Activated B cell treated with CpG ODN at 0.5 μM for 24 hours (primary cell): ENCODE measurements around the gene ZNF316. TPM values are rescaled to one million over a fixed set of nuclear protein-coding genes. Genes with fewer than 3 reads are reported as not detected.

Source experiments
- ATAC-seq: fragments of 200-7000 bp; cut with Tn5 transposase; one replicate; pipeline ENCODE4 v1.10.0; 2021; ENCODE audit warnings: low read depth, mild to moderate bottlenecking, moderate library complexity
- CTCF ChIA-PET: fragments of 350-600 bp; sonication (Branson Sonifier 250); formaldehyde crosslinking; loops from one replicate; lab custom pipeline; 2021; ENCODE audit warnings: antibody characterized with exemption; lab: Charles Lee
- POLR2A ChIA-PET: fragments of 350-600 bp; sonication (Branson Sonifier 250); formaldehyde crosslinking; loops from one replicate; lab custom pipeline; 2021; ENCODE audit warnings: antibody characterized with exemption; lab: Charles Lee
- DNase-seq: peaks from one replicate; pipeline ENCODE4 v3.0.0; 2022
- H3K27ac Mint-ChIP-seq: one replicate; pipeline ENCODE4 v1.8.0; 2020; ENCODE audit warnings: mixed read lengths
- H3K27me3 Mint-ChIP-seq: one replicate; pipeline ENCODE4 v1.8.0; 2021; ENCODE audit warnings: mixed read lengths
- H3K36me3 Mint-ChIP-seq: one replicate; pipeline ENCODE4 v1.8.0; 2021; ENCODE audit warnings: low read depth, mixed read lengths
- H3K4me1 Mint-ChIP-seq: one replicate; pipeline ENCODE4 v1.8.0; 2021; ENCODE audit warnings: mixed read lengths
- H3K4me3 Mint-ChIP-seq: one replicate; pipeline ENCODE4 v1.8.0; 2020; ENCODE audit warnings: mild to moderate bottlenecking, mixed read lengths
- H3K9me3 Mint-ChIP-seq: one replicate; pipeline ENCODE4 v1.8.0; 2020; ENCODE audit warnings: mixed read lengths
- CTCF ChIP-seq: fragments of 200-600 bp; IDR thresholded peaks from one replicate; pipeline ENCODE4 v1.8.0; 2022; ENCODE audit warnings: antibody characterized with exemption, mild to moderate bottlenecking
- intact Hi-C: fragments of 100-400 bp; cut with micrococcal nuclease; formaldehyde crosslinking; loops from one replicate; pipeline ENCODE4 v1.15.1; 2024
- total RNA-seq: library from RNA; stranded (reverse); gene quantifications from 2 replicates; pipeline ENCODE4 v1.2.3, GENCODE V29; 2022

ZNF316 gene
- total RNA-seq, 1 donor from 2014 or later = 43.8 TPM

- no peaks in the 10 kb centered on the region for H3K9me3 Mint-ChIP-seq
- peaks cover 21% of the 10 kb centered on the region for H3K4me1 Mint-ChIP-seq
- ChIA-PET POLR2A (interaction anchor here (0.6 to 1.9 kb wide), 6 partner anchors 9 to 681 kb away, joined by 3 to 10 read pairs (median 5); no protein-coding TSS in a partner anchor), CTCF (interaction anchor here (1.1 kb wide), 1 partner anchor 15 kb away, joined by 3 read pairs; no protein-coding TSS in a partner anchor)
- peak overlapping the region; percentile 80 for H3K27ac Mint-ChIP-seq
- no peak for TF ChIP-seq CTCF
- peaks cover 68% of the 10 kb centered on the region for H3K36me3 Mint-ChIP-seq
- H3K4me3 Mint-ChIP-seq = peak overlapping the region; percentile 89
- no peak for DNase-seq
- intact Hi-C loops = loop anchor here (1.0 to 10.0 kb wide), 4 partner anchors 13 to 1624 kb away; partner anchors contain the start of genes ZDHHC4, ZNF12 and ZNF316
- no peak for ATAC-seq
- H3K27me3 Mint-ChIP-seq = no peaks in the 10 kb centered on the region
Observed at GRCh38 chr7:6590645-6591110, 46.4 kb upstream of the ZNF316 start.

GRCh38 chr7:6600093-6600492, 37.0 kb upstream of the ZNF316 start:
- TF ChIP-seq CTCF = no peak
- DNase-seq (no peak), ATAC-seq (no peak)
- H3K27ac Mint-ChIP-seq = no peak overlapping the region
- intact Hi-C loops = no loop called here
- peaks cover 74% of the 10 kb centered on the region for H3K36me3 Mint-ChIP-seq
- H3K4me1 Mint-ChIP-seq = peaks cover 4% of the 10 kb centered on the region
- ChIA-PET CTCF (no interaction called here), POLR2A (interaction anchor here (0.6 kb wide), 1 partner anchor 11 kb away, joined by 3 read pairs; no protein-coding TSS in a partner anchor)
- H3K27me3 Mint-ChIP-seq = no peaks in the 10 kb centered on the region
- H3K9me3 Mint-ChIP-seq = no peaks in the 10 kb centered on the region
- no peak overlapping the region for H3K4me3 Mint-ChIP-seq

- ChIA-PET POLR2A (no interaction called here), CTCF (no interaction called here)
- Mint-ChIP-seq H3K9me3 (no peaks in the 10 kb centered on the region), H3K27me3 (no peaks in the 10 kb centered on the region), H3K4me3 (no peak overlapping the region), H3K4me1 (peaks cover 4% of the 10 kb centered on the region), H3K27ac (no peak overlapping the region), H3K36me3 (peaks cover 61% of the 10 kb centered on the region)
- intact Hi-C loops = no loop called here
- TF ChIP-seq CTCF = no peak
- no peak for DNase-seq
- ATAC-seq = no peak
Observed at GRCh38 chr7:6604458-6604857, 32.7 kb upstream of the ZNF316 start.

GRCh38 chr7:6606866-6607583, 30.1 kb upstream of the ZNF316 start:
- ChIA-PET POLR2A (no interaction called here), CTCF (interaction anchor here (1.2 kb wide), 1 partner anchor 33 kb away, joined by 3 read pairs; no protein-coding TSS in a partner anchor)
- Mint-ChIP-seq H3K9me3 (no peaks in the 10 kb centered on the region), H3K27me3 (no peaks in the 10 kb centered on the region), H3K4me3 (no peak overlapping the region), H3K36me3 (peaks cover 52% of the 10 kb centered on the region), H3K27ac (no peak overlapping the region), H3K4me1 (peaks cover 2% of the 10 kb centered on the region)
- no peak for DNase-seq
- TF ChIP-seq CTCF = no peak
- intact Hi-C loops = no loop called here
- ATAC-seq = no peak

GRCh38 chr7:6607651-6608051, 29.5 kb upstream of the ZNF316 start:
- no peak for TF ChIP-seq CTCF
- H3K4me1 Mint-ChIP-seq = no peaks in the 10 kb centered on the region
- intact Hi-C loops = no loop called here
- H3K27me3 Mint-ChIP-seq = no peaks in the 10 kb centered on the region
- H3K9me3 Mint-ChIP-seq = no peaks in the 10 kb centered on the region
- no peak overlapping the region for H3K4me3 Mint-ChIP-seq
- ChIA-PET CTCF (no interaction called here), POLR2A (no interaction called here)
- H3K27ac Mint-ChIP-seq = no peak overlapping the region
- peaks cover 45% of the 10 kb centered on the region for H3K36me3 Mint-ChIP-seq
- no peak for DNase-seq
- no peak for ATAC-seq
